GM12892 (cell line): ENCODE measurements around the gene SEPTIN2.

ENCODE experiments used
- POLR2A ChIP-seq: IDR thresholded peaks from 2 replicates; pipeline ENCODE4 v1.6.1; 2011; ENCODE audit warnings: low read depth, low read length, control low read depth
- POLR2AphosphoS5 ChIP-seq: IDR thresholded peaks from 2 replicates; pipeline ENCODE4 v1.6.1; 2011; ENCODE audit warnings: low read depth, low read length, control low read depth
- TAF1 ChIP-seq: IDR thresholded peaks from 2 replicates; pipeline ENCODE4 v1.6.1; 2011; ENCODE audit warnings: low read depth, mild to moderate bottlenecking, control low read depth, low read length, borderline replicate concordance

DNA sequence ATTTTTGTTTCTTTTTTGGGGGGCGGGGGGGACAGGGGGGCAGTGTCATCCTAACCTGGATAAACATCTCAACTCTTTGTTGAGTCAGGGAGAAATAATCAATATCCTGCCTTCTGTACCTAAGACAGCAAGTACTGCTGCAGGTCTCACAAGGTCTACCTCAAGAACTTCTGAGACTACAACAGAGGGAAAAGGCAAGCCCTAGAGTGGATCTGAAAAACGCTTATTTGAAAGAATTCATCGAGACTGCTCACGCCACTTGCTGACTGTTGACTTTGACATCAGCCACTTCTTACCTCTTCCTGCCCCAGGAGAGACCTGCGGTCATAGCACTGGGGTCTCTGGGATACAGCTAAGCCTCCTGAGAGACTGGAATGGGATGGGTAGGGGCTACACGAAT, 8.7 kb upstream of the SEPTIN2 start:
- no peak for TF ChIP-seq TAF1
- no peak for TF ChIP-seq POLR2AphosphoS5
- TF ChIP-seq POLR2A = no peak
